Endothelial cell of umbilical vein (primary cell): ENCODE measurements around the gene SAFB. TPM values are rescaled to one million over a fixed set of nuclear protein-coding genes. Genes with fewer than 3 reads are reported as not detected.

Experiments used
- BruUV-seq: library from RNA; stranded (reverse); fragments of 400-500 nt; replicated peaks from 2 replicates; lab custom pipeline; 2021; lab: Mats Ljungman, UMichigan
- CTCF ChIA-PET: fragments of 300-600, 350-600 bp; sonication (Branson Sonifier 250); formaldehyde crosslinking; loops from one replicate; lab custom pipeline; 2021; ENCODE audit warnings: antibody characterized with exemption, inconsistent platforms; lab: Charles Lee
- POLR2A ChIA-PET: fragments of 300-600, 350-600 bp; sonication (Branson Sonifier 250); formaldehyde crosslinking; loops from one replicate; lab custom pipeline; 2021; ENCODE audit warnings: antibody characterized with exemption, inconsistent platforms; lab: Charles Lee
- DNase-seq: peaks from one replicate; pipeline ENCODE4 v3.0.0-alpha.2; 2011; ENCODE audit warnings: low read depth, low spot score
- FAIRE-seq: peaks from 2 replicates; lab custom pipeline; 2011; peaks lifted over from hg19 to GRCh38; lab: Jason Lieb, UNC
- H2AFZ ChIP-seq: 2 replicates; pipeline ENCODE4 v1.6.0; 2012; ENCODE audit warnings: low read depth, low read length, control low read depth, inconsistent platforms
- H3K27ac ChIP-seq: 2 replicates; pipeline ENCODE4 v1.5.1; 2011; ENCODE audit warnings: low read depth, mild to moderate bottlenecking, control low read depth, low read length, moderate library complexity; ENCODE audit not compliant: insufficient read depth
- H3K27me3 ChIP-seq, 2 experiments: 2 replicates each; pipeline versions ENCODE4 v1.6.0 to v1.6.1; 2011; ENCODE audit warnings: low read length in 2 of 2, mixed read lengths in 1 of 2; ENCODE audit not compliant: control insufficient read depth in 2 of 2, insufficient read depth in 2 of 2
- H3K36me3 ChIP-seq, 2 experiments: 2 replicates in 1 of 2; 3 replicates in 1 of 2; pipeline ENCODE4 v1.5.1; 2011; ENCODE audit warnings: low read length in 2 of 2, mild to moderate bottlenecking in 1 of 2, moderate library complexity in 1 of 2; ENCODE audit not compliant: control insufficient read depth in 2 of 2, insufficient read depth in 2 of 2; ENCODE audit errors: extremely low read depth in 1 of 2
- H3K4me1 ChIP-seq: 3 replicates; pipeline ENCODE4 v1.5.1; 2011; ENCODE audit warnings: mild to moderate bottlenecking, low read length; ENCODE audit not compliant: control insufficient read depth, insufficient read depth; ENCODE audit errors: extremely low read depth
- H3K4me2 ChIP-seq: 2 replicates; pipeline ENCODE4 v1.6.1; 2011; ENCODE audit warnings: low read length, control low read depth, mixed read lengths; ENCODE audit not compliant: insufficient read depth
- H3K4me3 ChIP-seq, 3 experiments: fragments of 200-600 bp in 1 of 3; sonication (generic), shearing (Covaris generic) in 1 of 3; replicated peaks in 1 of 3; 2 replicates each; pipeline ENCODE4 v1.5.1; 2011 to 2016; ENCODE audit warnings: control low read depth in 3 of 3, low read length in 3 of 3, mild to moderate bottlenecking in 2 of 3, inconsistent platforms in 1 of 3, low read depth in 1 of 3, moderate library complexity in 1 of 3; ENCODE audit not compliant: insufficient read depth in 1 of 3
- H3K79me2 ChIP-seq: 2 replicates; pipeline ENCODE4 v1.6.0; 2012; ENCODE audit warnings: low read length, inconsistent platforms; ENCODE audit not compliant: control insufficient read depth, insufficient read depth
- H3K9ac ChIP-seq: replicated peaks from 2 replicates; pipeline ENCODE3; 2011; ENCODE audit warnings: low read length, control low read depth; ENCODE audit not compliant: insufficient read depth; ENCODE audit errors: extremely low read depth
- H3K9me1 ChIP-seq: replicated peaks from 3 replicates; pipeline ENCODE4 v1.6.0; 2011; ENCODE audit warnings: mild to moderate bottlenecking, low read length; ENCODE audit not compliant: control insufficient read depth, insufficient read depth; ENCODE audit errors: extremely low read depth
- H3K9me3 ChIP-seq: replicated peaks from 2 replicates; pipeline ENCODE4 v1.5.1; 2012; ENCODE audit warnings: low read length, inconsistent platforms; ENCODE audit not compliant: control insufficient read depth, insufficient read depth
- H4K20me1 ChIP-seq: replicated peaks from 2 replicates; pipeline ENCODE3; 2011; ENCODE audit warnings: mild to moderate bottlenecking, low read length; ENCODE audit not compliant: control insufficient read depth, insufficient read depth; ENCODE audit errors: extremely low read depth
- CTCF ChIP-seq, 2 donors: IDR thresholded peaks; 1 replicate in 1 of 2; 2 replicates in 1 of 2; pipeline ENCODE4 v1.5.1; 2011; ENCODE audit warnings: low read length in 2 of 2, mild to moderate bottlenecking in 2 of 2, moderate library complexity in 2 of 2, control low read depth in 1 of 2, inconsistent platforms in 1 of 2, low read depth in 1 of 2; ENCODE audit not compliant: insufficient read depth in 1 of 2; ENCODE audit errors: extremely low read depth in 1 of 2
- EZH2 ChIP-seq: IDR thresholded peaks from 2 replicates; pipeline ENCODE4 v1.6.1; 2012; ENCODE audit warnings: borderline replicate concordance, low read depth, mild to moderate bottlenecking, moderate library complexity, low read length, inconsistent platforms; ENCODE audit not compliant: severe bottlenecking
- FOS ChIP-seq: IDR thresholded peaks from 2 replicates; pipeline ENCODE4 v1.6.1; 2011; ENCODE audit warnings: mild to moderate bottlenecking, low read length, moderate library complexity, borderline replicate concordance; ENCODE audit not compliant: insufficient read depth
- GATA2 ChIP-seq: IDR thresholded peaks from 2 replicates; pipeline ENCODE4 v1.7.0; 2011; ENCODE audit warnings: low read depth, mild to moderate bottlenecking, moderate library complexity, mixed read lengths, low read length; ENCODE audit not compliant: insufficient read length, insufficient read depth
- JUN ChIP-seq: IDR thresholded peaks from 2 replicates; pipeline ENCODE4 v1.6.1; 2011; ENCODE audit warnings: borderline replicate concordance, low read depth; ENCODE audit not compliant: insufficient read length, insufficient read depth
- MAX ChIP-seq: IDR thresholded peaks from 2 replicates; pipeline ENCODE4 v1.6.1; 2011; ENCODE audit not compliant: insufficient read depth, insufficient read length
- MYC ChIP-seq: IDR thresholded peaks from one replicate; pipeline ENCODE4 v1.6.1; 2011; ENCODE audit warnings: mild to moderate bottlenecking, low read depth, low read length
- POLR2A ChIP-seq: IDR thresholded peaks from 2 replicates; pipeline ENCODE4 v1.6.1; 2012; ENCODE audit warnings: low read depth, mild to moderate bottlenecking, control low read depth, low read length
- POLR2AphosphoS5 ChIP-seq: IDR thresholded peaks from 2 replicates; pipeline ENCODE4 v1.6.1; 2012; ENCODE audit warnings: low read depth, mild to moderate bottlenecking, control low read depth, low read length, moderate library complexity; ENCODE audit not compliant: insufficient read depth
- dilution Hi-C: fragments of 300-500 bp; cut with MboI; formaldehyde crosslinking; loops from one replicate; pipeline ENCODE4 v1.15.0; 2019; ENCODE audit warnings: low sequenced_read_pairs; ENCODE audit not compliant: extremely low pct_ligation_motif_present
- intact Hi-C: fragments of 100-400 bp; cut with micrococcal nuclease; formaldehyde crosslinking; loops from one replicate; pipeline ENCODE4 v1.10.0; 2022
- polyA plus RNA-seq, 4 experiments: library from polyadenylated mRNA; depleted of rRNA in 3 of 4; stranded (reverse) in 3 of 4; unstranded in 1 of 4; fragments of >200 nt; gene quantifications; 2 replicates each; pipeline versions ENCODE4 v1.2.1 to v1.2.3, GENCODE V29; 2011 to 2012; ENCODE audit warnings: missing spikeins in 1 of 4
- total RNA-seq: library from RNA; stranded (reverse); gene quantifications from 2 replicates; pipeline ENCODE4 v1.2.3, GENCODE V29; 2021

Gene SAFB
- total and polyA plus RNA-seq, 2 donors (not counting 3 experiments of a cell fraction or from before 2014, with no cell fraction given), result 44.7 to 109 TPM

- DNase-seq (no peak), FAIRE-seq (no peak)
- intact Hi-C loops, result no loop called here
- TF ChIP-seq CTCF (IDR thresholded peaks at IDR 0.05; ENCODE audit: extremely low read depth in 1 of 2, insufficient read depth in 1 of 2, low read depth in 1 of 2, low read length in 2 of 2) (no peak), FOS (no peak), POLR2A (no peak), JUN (no peak), MYC (no peak), EZH2 (no peak), GATA2 (no peak), MAX (no peak), POLR2AphosphoS5 (no peak)
- CTCF ChIA-PET, result no interaction called here
- Histone ChIP-seq H3K36me3 (peaks cover 4 to 9% of the 10 kb centered on the region in 2 experiments), H3K9me1 (no peaks in the 10 kb centered on the region), H4K20me1 (peaks cover 8% of the 10 kb centered on the region), H3K9me3 (no peaks in the 10 kb centered on the region), H3K4me1 (no peaks in the 10 kb centered on the region), H3K4me3 (no peak overlapping the region), H3K27me3 (no peaks in the 10 kb centered on the region), H3K79me2 (peaks cover 96% of the 10 kb centered on the region), H2AFZ (no peak overlapping the region), H3K9ac (no peak overlapping the region), H3K4me2 (no peak overlapping the region), H3K27ac (no peak overlapping the region)
- POLR2A ChIA-PET, result no interaction called here
- BruUV-seq, result no TSS peak
- dilution Hi-C loops, result no loop called here
Measured at GRCh38 chr19:5632657-5633056, 9.8 kb downstream of the SAFB start.
